ENCODE measurements around the gene SSNA1.
A peak's percentile ranks its signal among the peaks of the same experiment; 100 is the strongest.

The SSNA1 gene

GRCh38 chr9:137172901-137173795 is 15.3 kb upstream of the SSNA1 start:
- no peak overlapping the region for H3K27ac ChIP-seq
- DNase-seq (ENCODE audit: low spot score): no peak
- no peak for TF ChIP-seq CTCF (conservative IDR thresholded peaks at IDR 0.05; ENCODE audit: low read depth)
- CTCF ChIA-PET: interaction anchor here (0.6 to 1.0 kb wide), 3 partner anchors 28 to 127 kb away, joined by 3 read pairs; partner anchors contain the start of gene NPDC1
- POLR2A ChIA-PET (ENCODE audit: low non-redundant PET): no interaction called here

- TF ChIP-seq CTCF (conservative IDR thresholded peaks at IDR 0.05; ENCODE audit: low read depth): no peak
- POLR2A ChIA-PET (ENCODE audit: low non-redundant PET): no interaction called here
- H3K27ac ChIP-seq: no peak overlapping the region
- CTCF ChIA-PET: interaction anchor here (1.0 to 1.7 kb wide), 4 partner anchors 54 to 128 kb away, joined by 3 to 5 read pairs (median 3); partner anchors contain the start of gene NPDC1
- DNase-seq (ENCODE audit: low spot score): no peak
Observed at GRCh38 chr9:137173796-137174664, 14.4 kb upstream of the SSNA1 start.

- ChIA-PET POLR2A (ENCODE audit: low non-redundant PET) (no interaction called here), CTCF (interaction anchor here (0.7 to 1.7 kb wide), 4 partner anchors 8 to 64 kb away, joined by 3 to 5 read pairs (median 3); no protein-coding TSS in a partner anchor)
- TF ChIP-seq CTCF (conservative IDR thresholded peaks at IDR 0.05; ENCODE audit: low read depth): no peak
- no peak for DNase-seq (ENCODE audit: low spot score)
- H3K27ac ChIP-seq: no peak overlapping the region
Observed at GRCh38 chr9:137174722-137175293, 13.7 kb upstream of the SSNA1 start.

- no peak for DNase-seq (ENCODE audit: low spot score)
- CTCF ChIA-PET: interaction anchor here (1.1 to 1.9 kb wide), 5 partner anchors 12 to 63 kb away, joined by 3 to 11 read pairs (median 5); partner anchors contain the start of genes ANAPC2 and SSNA1
- peak; percentile 26; the same call in 1 of the 2 replicates for TF ChIP-seq CTCF (conservative IDR thresholded peaks at IDR 0.05; ENCODE audit: low read depth)
- POLR2A ChIA-PET (ENCODE audit: low non-redundant PET): no interaction called here
- H3K27ac ChIP-seq: no peak overlapping the region
Observed at GRCh38 chr9:137175345-137175961, 13.0 kb upstream of the SSNA1 start.

- peak; percentile 78; the same call in 1 of the 2 replicates for TF ChIP-seq CTCF (conservative IDR thresholded peaks at IDR 0.05; ENCODE audit: low read depth)
- CTCF ChIA-PET: interaction anchor here (0.5 to 1.9 kb wide), 24 partner anchors 10 to 294 kb away, joined by 3 to 11 read pairs (median 3); partner anchors contain the start of genes ANAPC2, CYSRT1, RNF224 and SAPCD2
- DNase-seq (ENCODE audit: low spot score): peak; percentile 65
- POLR2A ChIA-PET (ENCODE audit: low non-redundant PET): interaction anchor here (0.8 kb wide), 1 partner anchor 67 kb away, joined by 4 read pairs; no protein-coding TSS in a partner anchor
- H3K27ac ChIP-seq: peak overlapping the region; percentile 26
Observed at GRCh38 chr9:137176302-137177182, 11.9 kb upstream of the SSNA1 start.
